ENCODE results near the gene CEP97. TPM values are rescaled to one million over a fixed set of nuclear protein-coding genes. Genes with fewer than 3 reads are reported as not detected.
"Not testable (repeated sequence)": the region's sequence is repeated elsewhere in the genome, so short reads cannot be mapped to it uniquely, and the experiment has no call there.

CEP97 gene
- polyA plus RNA-seq, 1 donor (not counting 4 experiments of a cell fraction or from before 2014, with no cell fraction given): 3.6 TPM

DNA sequence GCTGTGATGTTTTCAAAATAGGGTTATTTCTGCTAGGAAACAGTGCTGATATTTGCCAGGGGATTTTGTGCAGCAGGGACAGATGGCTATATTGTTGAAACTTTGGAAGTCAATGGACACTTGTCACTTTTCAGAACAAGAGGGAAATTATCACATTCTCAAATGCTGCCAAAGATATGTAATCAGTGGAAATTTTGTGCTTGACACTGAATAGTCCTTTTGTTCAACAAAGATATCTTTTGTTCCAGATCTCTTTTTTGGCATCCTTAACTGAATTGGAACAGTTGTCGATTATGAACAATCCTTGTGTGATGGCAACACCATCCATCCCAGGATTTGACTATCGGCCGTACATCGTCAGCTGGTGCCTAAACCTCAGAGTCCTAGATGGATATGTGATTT, 7.8 kb downstream of the CEP97 start:
- H3K27ac ChIP-seq (ENCODE audit: control insufficient read depth, insufficient read depth, low read length): no peak overlapping the region
- no peaks in the 10 kb centered on the region for H3K9me1 ChIP-seq (ENCODE audit: control insufficient read depth, extremely low read depth, insufficient read depth, low read length)
- TF ChIP-seq EZH2 (IDR thresholded peaks at IDR 0.05; ENCODE audit: low read length) (no peak), CTCF (optimal IDR thresholded peaks at IDR 0.05 in 1 of 3, IDR thresholded peaks at IDR 0.05 in 1 of 3, conservative IDR thresholded peaks at IDR 0.05 in 1 of 3; ENCODE audit: extremely low read depth in 1 of 3, insufficient read depth in 2 of 3, low read length in 3 of 3) (no peak)
- no peak overlapping the region for H2AFZ ChIP-seq (ENCODE audit: control insufficient read depth, low read length)
- no peaks in the 10 kb centered on the region for H3K4me1 ChIP-seq (ENCODE audit: control insufficient read depth, extremely low read depth, insufficient read depth, low read length)
- no peaks in the 10 kb centered on the region for H3K9me3 ChIP-seq (ENCODE audit: control insufficient read depth, low read depth, low read length)
- no peaks in the 10 kb centered on the region for H3K27me3 ChIP-seq (ENCODE audit: control insufficient read depth, extremely low read depth, insufficient read depth, low read length)
- FAIRE-seq: peak; percentile 34
- no peaks in the 10 kb centered on the region for H4K20me1 ChIP-seq (ENCODE audit: control insufficient read depth, extremely low read depth, insufficient read depth, low read length)
- no peak overlapping the region for H3K4me3 ChIP-seq (ENCODE audit: control insufficient read depth in 2 of 3, extremely low read depth in 1 of 3, insufficient read depth in 2 of 3, low read depth in 1 of 3, low read length in 3 of 3)
- no peak for DNase-seq (ENCODE audit: low read depth, low spot score)
- dilution Hi-C loops (cut with MboI; ENCODE audit: extremely low pct_ligation_motif_present, low sequenced_read_pairs): no loop called here
- H3K9ac ChIP-seq (ENCODE audit: control insufficient read depth, extremely low read depth, insufficient read depth, low read length): no peak overlapping the region
- no peak overlapping the region for H3K4me2 ChIP-seq (ENCODE audit: control insufficient read depth, extremely low read depth, insufficient read depth, low read depth, low read length)
- H3K36me3 ChIP-seq (ENCODE audit: control insufficient read depth in 2 of 2, extremely low read depth in 1 of 2, insufficient read depth in 2 of 2, low read length in 2 of 2): peaks cover 10 to 23% of the 10 kb centered on the region in 2 experiments
- no peaks in the 10 kb centered on the region for H3K79me2 ChIP-seq (ENCODE audit: control insufficient read depth, insufficient read depth, low read length)

DNA sequence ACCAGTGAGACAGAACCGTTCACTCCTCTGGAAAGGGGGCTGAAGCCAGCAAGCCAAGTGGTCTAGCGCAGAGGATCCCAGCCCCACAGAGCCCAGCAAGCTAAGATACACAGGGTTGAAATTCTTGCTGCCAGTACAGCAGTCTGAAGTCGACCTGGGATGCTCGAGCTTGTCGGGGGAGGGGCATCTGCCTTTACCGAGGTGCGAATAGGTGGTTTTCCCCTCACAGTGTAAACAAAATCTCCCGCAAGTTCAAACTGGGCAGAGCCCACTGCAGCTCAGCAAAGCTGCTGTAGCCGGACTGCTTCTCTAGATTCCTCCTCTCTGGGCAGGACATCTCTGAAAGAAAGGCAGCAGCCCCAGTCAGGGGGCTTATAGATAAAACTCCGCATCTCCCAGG, 11.4 kb downstream of the CEP97 start:
- Histone ChIP-seq H2AFZ (ENCODE audit: control insufficient read depth, low read length) (no peak overlapping the region), H3K4me3 (ENCODE audit: control insufficient read depth in 2 of 3, extremely low read depth in 1 of 3, insufficient read depth in 2 of 3, low read depth in 1 of 3, low read length in 3 of 3) (no peak overlapping the region), H3K79me2 (ENCODE audit: control insufficient read depth, insufficient read depth, low read length) (no peaks in the 10 kb centered on the region), H4K20me1 (ENCODE audit: control insufficient read depth, extremely low read depth, insufficient read depth, low read length) (no peaks in the 10 kb centered on the region), H3K4me2 (ENCODE audit: control insufficient read depth, extremely low read depth, insufficient read depth, low read depth, low read length) (no peak overlapping the region), H3K27me3 (ENCODE audit: control insufficient read depth, extremely low read depth, insufficient read depth, low read length) (no peaks in the 10 kb centered on the region), H3K4me1 (ENCODE audit: control insufficient read depth, extremely low read depth, insufficient read depth, low read length) (no peaks in the 10 kb centered on the region), H3K27ac (ENCODE audit: control insufficient read depth, insufficient read depth, low read length) (no peak overlapping the region), H3K9me1 (ENCODE audit: control insufficient read depth, extremely low read depth, insufficient read depth, low read length) (no peaks in the 10 kb centered on the region), H3K9ac (ENCODE audit: control insufficient read depth, extremely low read depth, insufficient read depth, low read length) (no peak overlapping the region), H3K9me3 (ENCODE audit: control insufficient read depth, low read depth, low read length) (no peaks in the 10 kb centered on the region), H3K36me3 (ENCODE audit: control insufficient read depth in 2 of 2, extremely low read depth in 1 of 2, insufficient read depth in 2 of 2, low read length in 2 of 2) (peaks cover 8 to 18% of the 10 kb centered on the region in 2 experiments)
- dilution Hi-C loops (cut with MboI; ENCODE audit: extremely low pct_ligation_motif_present, low sequenced_read_pairs): no loop called here
- DNase-seq (ENCODE audit: low read depth, low spot score) (no peak), FAIRE-seq (no peak)
- TF ChIP-seq EZH2 (IDR thresholded peaks at IDR 0.05; ENCODE audit: low read length): no peak
- no peak for TF ChIP-seq CTCF (optimal IDR thresholded peaks at IDR 0.05 in 1 of 3, IDR thresholded peaks at IDR 0.05 in 1 of 3, conservative IDR thresholded peaks at IDR 0.05 in 1 of 3; ENCODE audit: extremely low read depth in 1 of 3, insufficient read depth in 2 of 3, low read length in 3 of 3)

- H3K79me2 ChIP-seq (ENCODE audit: control insufficient read depth, insufficient read depth, low read length); H3K9me1 ChIP-seq (ENCODE audit: control insufficient read depth, extremely low read depth, insufficient read depth, low read length); H3K36me3 ChIP-seq (ENCODE audit: control insufficient read depth in 2 of 2, extremely low read depth in 1 of 2, insufficient read depth in 2 of 2, low read length in 2 of 2); H2AFZ ChIP-seq (ENCODE audit: control insufficient read depth, low read length); DNase-seq (ENCODE audit: low read depth, low spot score); dilution Hi-C loops (cut with MboI; ENCODE audit: extremely low pct_ligation_motif_present, low sequenced_read_pairs); H3K27me3 ChIP-seq (ENCODE audit: control insufficient read depth, extremely low read depth, insufficient read depth, low read length); FAIRE-seq; H3K4me1 ChIP-seq (ENCODE audit: control insufficient read depth, extremely low read depth, insufficient read depth, low read length); H3K9me3 ChIP-seq (ENCODE audit: control insufficient read depth, low read depth, low read length); H3K4me2 ChIP-seq (ENCODE audit: control insufficient read depth, extremely low read depth, insufficient read depth, low read depth, low read length); H3K27ac ChIP-seq (ENCODE audit: control insufficient read depth, insufficient read depth, low read length); H3K9ac ChIP-seq (ENCODE audit: control insufficient read depth, extremely low read depth, insufficient read depth, low read length); H3K4me3 ChIP-seq (ENCODE audit: control insufficient read depth in 2 of 3, extremely low read depth in 1 of 3, insufficient read depth in 2 of 3, low read depth in 1 of 3, low read length in 3 of 3); H4K20me1 ChIP-seq (ENCODE audit: control insufficient read depth, extremely low read depth, insufficient read depth, low read length): not testable (repeated sequence)
Measured at GRCh38 chr3:101741914-101742313, 17.5 kb downstream of the CEP97 start.

Measured in keratinocyte (primary cell).